22Rv1 (cell line): ENCODE results near the gene LTN1.

Source experiments
- CTCF ChIP-seq: fragments of 450-650 bp; IDR thresholded peaks from 2 replicates; pipeline ENCODE4 v1.5.1; 2017; ENCODE audit warnings: mild to moderate bottlenecking
- ZFX ChIP-seq: fragments of 450-650 bp; IDR thresholded peaks from 2 replicates; pipeline ENCODE4 v1.6.1; 2017; ENCODE audit warnings: antibody characterized with exemption, borderline replicate concordance

- no peak for TF ChIP-seq CTCF
- TF ChIP-seq ZFX = no peak
These were observed 69.2 kb downstream of the LTN1 start for GRCh38 chr21:28923439-28923975.
